Memory B cell (primary cell): ENCODE data around the gene CORIN.

Source experiments
- ATAC-seq: fragments of 150-1000 bp; cut with Tn5 transposase; 2 replicates; pipeline ENCODE4 v1.10.0; 2021; ENCODE audit warnings: low read depth, mild to moderate bottlenecking, moderate library complexity
- DNase-seq, 2 donors: peaks; one replicate each; pipeline ENCODE4 v3.0.0; 2022; ENCODE audit warnings: low spot score in 2 of 2
- H3K27ac Mint-ChIP-seq: one replicate; pipeline ENCODE4 v1.8.0; 2022; ENCODE audit warnings: mild to moderate bottlenecking, moderate library complexity, mixed read lengths
- H3K27me3 Mint-ChIP-seq: one replicate; pipeline ENCODE4 v1.8.0; 2022; ENCODE audit warnings: mixed read lengths
- H3K36me3 Mint-ChIP-seq: one replicate; pipeline ENCODE4 v1.8.0; 2022; ENCODE audit warnings: mild to moderate bottlenecking, mixed read lengths
- H3K4me1 Mint-ChIP-seq: one replicate; pipeline ENCODE4 v1.8.0; 2022; ENCODE audit warnings: mixed read lengths
- H3K4me3 Mint-ChIP-seq: one replicate; pipeline ENCODE4 v1.8.0; 2022; ENCODE audit warnings: mild to moderate bottlenecking, moderate library complexity, mixed read lengths
- H3K9me3 Mint-ChIP-seq: one replicate; pipeline ENCODE4 v1.8.0; 2022; ENCODE audit warnings: mixed read lengths

CORIN gene

GRCh38 chr4:47837908-47838294 is at the start of gene CORIN:
TSS of gene CORIN (minus strand) at chr4:47838067. CDS start at chr4:47837949, 118 bp downstream.
- Mint-ChIP-seq H3K27me3 (peaks cover 6% of the 10 kb centered on the region), H3K4me3 (peak within 1 kb of the TSS; percentile 90), H3K9me3 (no peaks in the 10 kb centered on the region), H3K27ac (peak within 1 kb of the TSS; percentile 89), H3K36me3 (no peaks in the 10 kb centered on the region), H3K4me1 (peaks cover 15% of the 10 kb centered on the region)
- DNase-seq: no peak
- ATAC-seq: no peak

- Mint-ChIP-seq H3K27ac (no peak overlapping the region), H3K9me3 (no peaks in the 10 kb centered on the region), H3K36me3 (peaks cover 23% of the 10 kb centered on the region), H3K4me1 (peaks cover 2% of the 10 kb centered on the region), H3K27me3 (no peaks in the 10 kb centered on the region), H3K4me3 (no peak overlapping the region)
- DNase-seq: no peak
- no peak for ATAC-seq
These were observed 44.4 kb upstream of the CORIN start for GRCh38 chr4:47882228-47882627.

GRCh38 chr4:47879458-47879857 is 41.6 kb upstream of the CORIN start:
- H3K4me1 Mint-ChIP-seq: peaks cover 2% of the 10 kb centered on the region
- H3K27ac Mint-ChIP-seq: no peak overlapping the region
- peaks cover 34% of the 10 kb centered on the region for H3K36me3 Mint-ChIP-seq
- H3K27me3 Mint-ChIP-seq: no peaks in the 10 kb centered on the region
- no peaks in the 10 kb centered on the region for H3K9me3 Mint-ChIP-seq
- ATAC-seq: no peak
- H3K4me3 Mint-ChIP-seq: no peak overlapping the region
- no peak for DNase-seq

GRCh38 chr4:47876784-47877546 is 39.1 kb upstream of the CORIN start:
- Mint-ChIP-seq H3K4me1 (peaks cover 2% of the 10 kb centered on the region), H3K27ac (no peak overlapping the region), H3K27me3 (no peaks in the 10 kb centered on the region), H3K4me3 (no peak overlapping the region), H3K9me3 (no peaks in the 10 kb centered on the region), H3K36me3 (peaks cover 44% of the 10 kb centered on the region)
- ATAC-seq: no peak
- DNase-seq: no peak

- no peak for DNase-seq
- H3K36me3 Mint-ChIP-seq: peaks cover 42% of the 10 kb centered on the region
- H3K9me3 Mint-ChIP-seq: no peaks in the 10 kb centered on the region
These were observed 38.4 kb upstream of the CORIN start for GRCh38 chr4:47876310-47876709.

GRCh38 chr4:47873877-47874541 is 36.1 kb upstream of the CORIN start:
- H3K36me3 Mint-ChIP-seq: peaks cover 49% of the 10 kb centered on the region
- H3K27ac Mint-ChIP-seq: peak overlapping the region; percentile 7

More at GRCh38 chr4:47876310-47876709, 38.4 kb upstream of the CORIN start:
- H3K4me1 Mint-ChIP-seq: peaks cover 2% of the 10 kb centered on the region
- no peak overlapping the region for H3K27ac Mint-ChIP-seq
- no peak overlapping the region for H3K4me3 Mint-ChIP-seq
- no peaks in the 10 kb centered on the region for H3K27me3 Mint-ChIP-seq
- no peak for ATAC-seq

GRCh38 chr4:47863486-47863885 is 25.6 kb upstream of the CORIN start:
- Mint-ChIP-seq H3K27ac (no peak overlapping the region), H3K27me3 (no peaks in the 10 kb centered on the region), H3K4me3 (no peak overlapping the region), H3K9me3 (peaks cover 7% of the 10 kb centered on the region), H3K4me1 (no peaks in the 10 kb centered on the region), H3K36me3 (peaks cover 19% of the 10 kb centered on the region)
- DNase-seq (no peak), ATAC-seq (no peak)

More at GRCh38 chr4:47873877-47874541, 36.1 kb upstream of the CORIN start:
- DNase-seq: no peak
- H3K27me3 Mint-ChIP-seq: no peaks in the 10 kb centered on the region
- ATAC-seq: no peak
- no peak overlapping the region for H3K4me3 Mint-ChIP-seq
- peaks cover 2% of the 10 kb centered on the region for H3K9me3 Mint-ChIP-seq
- H3K4me1 Mint-ChIP-seq: peaks cover 2% of the 10 kb centered on the region

GRCh38 chr4:47862297-47862696 is 24.4 kb upstream of the CORIN start:
- no peak overlapping the region for H3K27ac Mint-ChIP-seq
- H3K9me3 Mint-ChIP-seq: peaks cover 2% of the 10 kb centered on the region
- peaks cover 4% of the 10 kb centered on the region for H3K4me1 Mint-ChIP-seq
- no peaks in the 10 kb centered on the region for H3K27me3 Mint-ChIP-seq
- ATAC-seq: no peak
- H3K4me3 Mint-ChIP-seq: no peak overlapping the region
- no peak for DNase-seq
- peaks cover 13% of the 10 kb centered on the region for H3K36me3 Mint-ChIP-seq

GRCh38 chr4:47860305-47860704 is 22.4 kb upstream of the CORIN start:
- ATAC-seq (no peak), DNase-seq (no peak)
- peaks cover 4% of the 10 kb centered on the region for H3K4me1 Mint-ChIP-seq
- H3K27ac Mint-ChIP-seq: no peak overlapping the region
- no peaks in the 10 kb centered on the region for H3K9me3 Mint-ChIP-seq
- H3K27me3 Mint-ChIP-seq: no peaks in the 10 kb centered on the region
- no peak overlapping the region for H3K4me3 Mint-ChIP-seq
- peaks cover 11% of the 10 kb centered on the region for H3K36me3 Mint-ChIP-seq

- DNase-seq: no peak
- ATAC-seq: no peak
- Mint-ChIP-seq H3K36me3 (peaks cover 21% of the 10 kb centered on the region), H3K9me3 (no peaks in the 10 kb centered on the region), H3K4me1 (peaks cover 4% of the 10 kb centered on the region), H3K27ac (no peak overlapping the region), H3K4me3 (no peak overlapping the region), H3K27me3 (no peaks in the 10 kb centered on the region)
These were observed 20.1 kb upstream of the CORIN start for GRCh38 chr4:47858006-47858405.

GRCh38 chr4:47856713-47857112 is 18.8 kb upstream of the CORIN start:
- no peaks in the 10 kb centered on the region for H3K27me3 Mint-ChIP-seq
- no peak overlapping the region for H3K4me3 Mint-ChIP-seq
- H3K27ac Mint-ChIP-seq: no peak overlapping the region
- ATAC-seq (no peak), DNase-seq (no peak)
- no peaks in the 10 kb centered on the region for H3K9me3 Mint-ChIP-seq
- peaks cover 19% of the 10 kb centered on the region for H3K36me3 Mint-ChIP-seq
- H3K4me1 Mint-ChIP-seq: peaks cover 4% of the 10 kb centered on the region

GRCh38 chr4:47855350-47855749 is 17.5 kb upstream of the CORIN start:
- DNase-seq (no peak), ATAC-seq (no peak)
- H3K36me3 Mint-ChIP-seq: peaks cover 23% of the 10 kb centered on the region
- no peak overlapping the region for H3K27ac Mint-ChIP-seq
- no peaks in the 10 kb centered on the region for H3K9me3 Mint-ChIP-seq
- peaks cover 4% of the 10 kb centered on the region for H3K4me1 Mint-ChIP-seq
- H3K4me3 Mint-ChIP-seq: no peak overlapping the region
- H3K27me3 Mint-ChIP-seq: no peaks in the 10 kb centered on the region

- peaks cover 26% of the 10 kb centered on the region for H3K36me3 Mint-ChIP-seq
- no peak overlapping the region for H3K4me3 Mint-ChIP-seq
- H3K27me3 Mint-ChIP-seq: no peaks in the 10 kb centered on the region
- ATAC-seq (peak; percentile 19), DNase-seq (no peak)
- no peak overlapping the region for H3K27ac Mint-ChIP-seq
- H3K4me1 Mint-ChIP-seq: no peaks in the 10 kb centered on the region
- H3K9me3 Mint-ChIP-seq: no peaks in the 10 kb centered on the region
These were observed 14.3 kb upstream of the CORIN start for GRCh38 chr4:47852136-47852535.

GRCh38 chr4:47849466-47849865 is 11.6 kb upstream of the CORIN start:
- H3K4me3 Mint-ChIP-seq: no peak overlapping the region
- no peak overlapping the region for H3K27ac Mint-ChIP-seq
- peaks cover 32% of the 10 kb centered on the region for H3K36me3 Mint-ChIP-seq
- H3K27me3 Mint-ChIP-seq: no peaks in the 10 kb centered on the region
- DNase-seq: no peak
- no peak for ATAC-seq
- H3K9me3 Mint-ChIP-seq: no peaks in the 10 kb centered on the region
- H3K4me1 Mint-ChIP-seq: no peaks in the 10 kb centered on the region
